ENCODE data around the gene TTLL5.

DNA sequence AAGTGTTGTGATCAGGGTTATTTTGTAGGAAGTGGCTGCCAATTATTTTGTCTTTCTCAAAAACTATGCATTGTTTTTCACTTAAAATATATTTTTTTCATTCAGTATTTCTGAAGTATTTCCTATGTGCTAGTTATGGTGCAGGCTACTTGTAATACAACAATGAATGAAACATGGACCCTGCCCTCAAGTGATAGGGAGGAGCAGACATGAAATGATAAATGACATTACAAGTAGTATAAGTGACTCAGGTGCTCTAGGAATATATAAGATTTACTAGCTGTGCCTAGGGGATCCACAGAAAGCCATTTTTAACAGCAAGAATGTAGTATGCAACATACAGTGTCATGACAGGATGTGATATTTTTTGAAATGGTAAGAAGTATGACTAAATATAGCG is 65.3 kb downstream of the TTLL5 start:
- TF ChIP-seq, protein P1, sequence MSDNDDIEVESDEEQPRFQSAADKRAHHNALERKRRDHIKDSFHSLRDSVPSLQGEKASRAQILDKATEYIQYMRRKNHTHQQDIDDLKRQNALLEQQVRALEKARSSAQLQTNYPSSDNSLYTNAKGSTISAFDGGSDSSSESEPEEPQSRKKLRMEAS (IDR thresholded peaks at IDR 0.05), result no peak
- no peak for TF ChIP-seq YY1 (IDR thresholded peaks at IDR 0.05; ENCODE audit: low read depth)
- TF ChIP-seq, protein P2, sequence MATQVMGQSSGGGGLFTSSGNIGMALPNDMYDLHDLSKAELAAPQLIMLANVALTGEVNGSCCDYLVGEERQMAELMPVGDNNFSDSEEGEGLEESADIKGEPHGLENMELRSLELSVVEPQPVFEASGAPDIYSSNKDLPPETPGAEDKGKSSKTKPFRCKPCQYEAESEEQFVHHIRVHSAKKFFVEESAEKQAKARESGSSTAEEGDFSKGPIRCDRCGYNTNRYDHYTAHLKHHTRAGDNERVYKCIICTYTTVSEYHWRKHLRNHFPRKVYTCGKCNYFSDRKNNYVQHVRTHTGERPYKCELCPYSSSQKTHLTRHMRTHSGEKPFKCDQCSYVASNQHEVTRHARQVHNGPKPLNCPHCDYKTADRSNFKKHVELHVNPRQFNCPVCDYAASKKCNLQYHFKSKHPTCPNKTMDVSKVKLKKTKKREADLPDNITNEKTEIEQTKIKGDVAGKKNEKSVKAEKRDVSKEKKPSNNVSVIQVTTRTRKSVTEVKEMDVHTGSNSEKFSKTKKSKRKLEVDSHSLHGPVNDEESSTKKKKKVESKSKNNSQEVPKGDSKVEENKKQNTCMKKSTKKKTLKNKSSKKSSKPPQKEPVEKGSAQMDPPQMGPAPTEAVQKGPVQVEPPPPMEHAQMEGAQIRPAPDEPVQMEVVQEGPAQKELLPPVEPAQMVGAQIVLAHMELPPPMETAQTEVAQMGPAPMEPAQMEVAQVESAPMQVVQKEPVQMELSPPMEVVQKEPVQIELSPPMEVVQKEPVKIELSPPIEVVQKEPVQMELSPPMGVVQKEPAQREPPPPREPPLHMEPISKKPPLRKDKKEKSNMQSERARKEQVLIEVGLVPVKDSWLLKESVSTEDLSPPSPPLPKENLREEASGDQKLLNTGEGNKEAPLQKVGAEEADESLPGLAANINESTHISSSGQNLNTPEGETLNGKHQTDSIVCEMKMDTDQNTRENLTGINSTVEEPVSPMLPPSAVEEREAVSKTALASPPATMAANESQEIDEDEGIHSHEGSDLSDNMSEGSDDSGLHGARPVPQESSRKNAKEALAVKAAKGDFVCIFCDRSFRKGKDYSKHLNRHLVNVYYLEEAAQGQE (IDR thresholded peaks at IDR 0.05; ENCODE audit: low read depth), result no peak
- no peak for TF ChIP-seq CREB1 (IDR thresholded peaks at IDR 0.05; ENCODE audit: low read depth)
- no peak for TF ChIP-seq RAD21 (IDR thresholded peaks at IDR 0.05; ENCODE audit: low read depth)
- no peak for TF ChIP-seq NFIC (IDR thresholded peaks at IDR 0.05)
